Endothelial cell of umbilical vein (primary cell): Measurements from ENCODE around the gene HOXD10.

Experiments
- CTCF ChIP-seq, 2 donors: IDR thresholded peaks; 1 replicate in 1 of 2; 2 replicates in 1 of 2; pipeline ENCODE4 v1.5.1; 2011; ENCODE audit warnings: low read length in 2 of 2, mild to moderate bottlenecking in 2 of 2, moderate library complexity in 2 of 2, control low read depth in 1 of 2, inconsistent platforms in 1 of 2, low read depth in 1 of 2; ENCODE audit not compliant: insufficient read depth in 1 of 2; ENCODE audit errors: extremely low read depth in 1 of 2
- EZH2 ChIP-seq: IDR thresholded peaks from 2 replicates; pipeline ENCODE4 v1.6.1; 2012; ENCODE audit warnings: borderline replicate concordance, low read depth, mild to moderate bottlenecking, moderate library complexity, low read length, inconsistent platforms; ENCODE audit not compliant: severe bottlenecking
- MAX ChIP-seq: IDR thresholded peaks from 2 replicates; pipeline ENCODE4 v1.6.1; 2011; ENCODE audit not compliant: insufficient read depth, insufficient read length
- MYC ChIP-seq: IDR thresholded peaks from one replicate; pipeline ENCODE4 v1.6.1; 2011; ENCODE audit warnings: mild to moderate bottlenecking, low read depth, low read length
- POLR2A ChIP-seq: IDR thresholded peaks from 2 replicates; pipeline ENCODE4 v1.6.1; 2012; ENCODE audit warnings: low read depth, mild to moderate bottlenecking, control low read depth, low read length
- POLR2AphosphoS5 ChIP-seq: IDR thresholded peaks from 2 replicates; pipeline ENCODE4 v1.6.1; 2012; ENCODE audit warnings: low read depth, mild to moderate bottlenecking, control low read depth, low read length, moderate library complexity; ENCODE audit not compliant: insufficient read depth

GRCh38 chr2:176158855-176159662 is 42.5 kb downstream of the HOXD10 start:
- TF ChIP-seq POLR2A (no peak), CTCF (IDR thresholded peaks at IDR 0.05; ENCODE audit: extremely low read depth in 1 of 2, insufficient read depth in 1 of 2, low read depth in 1 of 2, low read length in 2 of 2) (no peak), POLR2AphosphoS5 (no peak), MAX (no peak), EZH2 (no peak), MYC (no peak)
